OCI-LY3 (cell line): Measurements from ENCODE around the gene TRMT61A.

ENCODE experiments used
- EZH2phosphoT487 ChIP-seq: fragments of 200-600 bp; shearing (Covaris generic); IDR thresholded peaks from 2 replicates; pipeline ENCODE4 v1.6.1; 2018; ENCODE audit warnings: antibody characterized with exemption, mixed run types, low read depth
- TF ChIP-seq, protein P1 (sequence below): fragments of 200-600, 300-600 bp; sonication (generic); IDR thresholded peaks from 2 replicates; pipeline ENCODE4 v1.5.1; 2014; ENCODE audit warnings: antibody characterized with exemption, low read length, low read depth

DNA sequence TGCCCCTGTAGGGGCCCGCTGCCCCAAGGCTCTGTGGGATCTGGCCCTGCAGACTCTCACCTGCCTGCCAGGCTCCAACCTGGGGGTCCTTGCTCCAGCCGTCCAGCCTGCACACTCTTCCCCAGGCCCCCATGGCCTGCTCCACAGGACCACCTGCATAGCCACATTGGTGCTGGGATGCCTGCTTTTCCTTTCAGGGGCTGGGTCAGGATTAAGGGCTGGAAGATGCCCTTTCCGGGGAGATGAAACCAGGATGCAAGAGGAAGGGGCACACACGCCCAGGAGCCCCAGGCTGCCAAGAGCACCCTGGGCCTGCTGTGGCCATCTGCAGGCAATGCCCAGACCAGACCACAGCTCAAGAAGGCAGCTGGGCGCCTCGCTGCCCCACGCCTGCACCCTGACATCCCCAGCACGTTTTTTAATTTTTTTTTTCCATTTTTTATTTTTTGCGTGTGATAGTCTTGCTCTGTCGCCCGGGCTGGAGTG is 18.5 kb downstream of the TRMT61A start:
- no peak for TF ChIP-seq EZH2phosphoT487
- TF ChIP-seq, protein P1, sequence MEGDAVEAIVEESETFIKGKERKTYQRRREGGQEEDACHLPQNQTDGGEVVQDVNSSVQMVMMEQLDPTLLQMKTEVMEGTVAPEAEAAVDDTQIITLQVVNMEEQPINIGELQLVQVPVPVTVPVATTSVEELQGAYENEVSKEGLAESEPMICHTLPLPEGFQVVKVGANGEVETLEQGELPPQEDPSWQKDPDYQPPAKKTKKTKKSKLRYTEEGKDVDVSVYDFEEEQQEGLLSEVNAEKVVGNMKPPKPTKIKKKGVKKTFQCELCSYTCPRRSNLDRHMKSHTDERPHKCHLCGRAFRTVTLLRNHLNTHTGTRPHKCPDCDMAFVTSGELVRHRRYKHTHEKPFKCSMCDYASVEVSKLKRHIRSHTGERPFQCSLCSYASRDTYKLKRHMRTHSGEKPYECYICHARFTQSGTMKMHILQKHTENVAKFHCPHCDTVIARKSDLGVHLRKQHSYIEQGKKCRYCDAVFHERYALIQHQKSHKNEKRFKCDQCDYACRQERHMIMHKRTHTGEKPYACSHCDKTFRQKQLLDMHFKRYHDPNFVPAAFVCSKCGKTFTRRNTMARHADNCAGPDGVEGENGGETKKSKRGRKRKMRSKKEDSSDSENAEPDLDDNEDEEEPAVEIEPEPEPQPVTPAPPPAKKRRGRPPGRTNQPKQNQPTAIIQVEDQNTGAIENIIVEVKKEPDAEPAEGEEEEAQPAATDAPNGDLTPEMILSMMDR: no peak
